Activated CD4-positive, alpha-beta T cell treated with anti-CD3 and anti-CD28 coated beads for 1 hour (primary cell): ENCODE measurements around the gene EIF4G2.

Source experiments
- DNase-seq: peaks from one replicate; pipeline ENCODE4 v3.0.0-alpha.2; 2020

Gene EIF4G2

GRCh38 chr11:10770626-10771254 is 38.0 kb downstream of the EIF4G2 start:
- no peak for DNase-seq

GRCh38 chr11:10764412-10764811 is 44.3 kb downstream of the EIF4G2 start:
- DNase-seq: no peak

DNA sequence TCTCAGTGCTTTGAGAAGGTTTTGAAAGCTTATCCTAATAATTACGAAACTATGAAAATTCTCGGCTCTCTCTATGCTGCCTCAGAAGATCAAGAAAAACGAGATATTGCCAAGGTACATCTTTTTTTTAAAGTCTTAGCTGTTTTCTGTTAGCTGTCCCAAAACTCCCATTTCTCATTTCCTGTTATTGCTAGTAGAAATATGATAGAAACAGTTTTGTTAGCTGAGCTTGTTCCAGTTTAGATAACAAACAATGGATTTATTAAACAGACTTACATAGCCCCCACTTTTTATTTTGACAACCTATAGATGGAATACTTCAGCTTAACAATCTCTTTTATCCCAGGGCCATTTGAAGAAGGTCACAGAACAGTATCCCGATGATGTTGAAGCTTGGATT is 45.0 kb downstream of the EIF4G2 start:
- no peak for DNase-seq

DNA sequence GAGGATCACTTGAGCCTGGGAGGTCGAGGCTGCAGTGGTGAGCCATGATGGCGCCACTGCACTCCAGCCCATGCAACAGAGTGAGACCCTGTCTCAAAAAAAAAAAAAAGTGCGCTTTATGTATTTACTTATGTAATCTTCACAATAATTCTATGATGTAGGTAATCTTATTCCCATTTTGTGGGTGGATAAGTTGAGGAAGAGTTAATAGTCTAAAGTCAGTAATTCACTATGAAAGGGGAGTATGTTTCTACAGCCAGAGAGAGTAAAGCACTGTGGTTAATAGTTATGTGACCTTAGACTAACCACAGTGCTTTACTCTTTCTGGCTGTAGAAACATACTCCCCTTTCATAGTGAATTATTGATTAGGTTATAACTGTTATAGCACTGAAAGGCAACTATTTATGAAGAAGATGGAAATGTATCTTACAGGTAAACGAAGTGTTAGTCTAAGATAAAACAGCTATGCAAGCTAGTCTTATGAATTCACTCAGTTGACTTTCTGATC is 45.8 kb downstream of the EIF4G2 start:
- no peak for DNase-seq

DNA sequence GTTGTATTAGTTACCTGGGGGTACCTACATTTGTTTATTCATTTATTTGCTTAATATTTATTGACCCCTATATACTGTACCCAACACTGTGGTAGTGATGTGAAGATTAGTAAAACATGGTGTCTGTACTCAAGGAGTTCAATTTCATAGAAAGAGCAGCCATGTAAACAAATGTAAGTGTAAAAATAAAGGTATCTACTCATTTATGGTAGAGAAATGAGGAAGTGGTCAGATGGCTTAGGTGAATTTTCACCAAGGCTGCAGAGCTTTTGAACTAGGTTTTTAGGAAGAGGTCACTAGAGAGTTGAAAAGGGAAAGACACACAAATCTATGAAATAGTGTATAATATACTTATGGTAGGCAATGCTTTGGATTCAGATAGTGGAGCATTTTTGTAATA is 46.5 kb downstream of the EIF4G2 start:
- no peak for DNase-seq

GRCh38 chr11:10761085-10761698 is 47.5 kb downstream of the EIF4G2 start:
- DNase-seq: no peak

DNA sequence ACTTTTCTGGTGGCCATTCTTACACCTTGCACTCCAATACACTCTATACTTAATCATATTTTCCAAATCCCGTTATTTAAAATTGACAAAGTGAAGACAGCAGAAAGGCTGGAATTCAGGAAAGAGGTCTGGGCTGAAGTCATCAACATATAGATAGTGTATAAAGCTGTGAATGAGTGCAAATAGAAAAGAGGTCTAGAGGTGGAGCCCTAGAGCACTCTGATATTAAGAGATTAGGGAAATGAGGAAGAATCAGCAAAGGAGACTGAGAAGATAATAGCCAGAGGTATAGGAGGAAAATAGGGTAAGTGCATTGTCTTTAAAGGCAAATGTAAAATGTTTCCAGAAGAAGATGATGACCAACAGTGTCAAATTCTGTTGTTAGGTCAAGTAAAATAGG is 49.8 kb downstream of the EIF4G2 start:
- DNase-seq: no peak

DNA sequence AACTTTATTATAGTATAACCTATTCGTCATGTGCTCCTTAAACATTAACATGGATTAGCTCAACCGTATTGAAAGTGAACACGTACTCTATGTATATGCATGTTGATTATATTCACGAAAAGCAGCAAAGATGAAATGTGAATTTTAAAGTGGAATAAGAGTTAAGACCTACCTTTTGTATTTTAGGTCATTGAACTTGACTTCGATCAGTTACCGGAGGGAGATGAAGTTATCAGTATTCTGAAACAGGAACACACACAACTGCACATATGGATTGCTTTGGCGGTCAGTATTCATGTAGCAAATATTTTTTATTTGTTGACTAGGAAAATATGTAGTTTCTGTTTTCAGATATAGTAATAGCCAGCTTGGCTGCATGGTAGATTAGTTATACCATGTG is 56.2 kb downstream of the EIF4G2 start:
- no peak for DNase-seq

- DNase-seq: no peak
Measured at GRCh38 chr11:10752061-10752460, 56.7 kb downstream of the EIF4G2 start.

GRCh38 chr11:10751581-10751940 is 57.2 kb downstream of the EIF4G2 start:
- no peak for DNase-seq

DNA sequence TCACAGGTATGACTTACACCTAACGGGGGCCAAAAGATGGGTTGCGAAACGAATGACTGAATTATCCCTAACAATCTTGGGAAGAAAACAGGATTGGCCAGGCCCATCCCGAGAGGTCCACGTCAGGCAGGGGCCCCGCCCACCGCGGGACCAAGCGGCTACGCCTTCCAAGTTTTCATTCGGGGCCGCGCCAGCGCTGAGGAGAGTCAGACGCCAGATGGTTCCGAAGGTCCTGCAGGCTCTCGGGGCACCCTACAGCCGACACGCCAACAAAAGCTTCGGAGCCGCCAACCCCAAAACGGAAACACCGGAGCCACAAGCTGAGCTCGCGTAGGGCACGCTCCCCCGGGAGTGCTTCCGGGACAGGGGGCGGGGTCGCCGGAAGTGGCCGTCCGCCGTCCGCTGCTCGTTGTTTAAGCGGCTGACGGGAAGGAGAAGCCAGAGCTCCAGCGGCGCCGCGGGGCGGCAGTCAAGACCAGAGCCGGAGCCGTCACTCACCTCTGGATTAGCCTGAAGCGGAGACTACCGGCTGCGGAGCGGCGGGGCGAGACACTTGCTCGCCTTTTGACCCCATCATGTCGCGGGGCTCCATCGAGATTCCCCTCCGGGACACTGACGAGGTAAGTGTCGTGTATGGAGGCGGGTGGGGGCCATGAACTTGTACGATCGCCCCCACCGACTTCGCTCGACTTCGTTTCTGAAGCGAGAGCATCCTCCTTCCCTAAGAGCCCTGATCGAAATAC is 57.7 kb downstream of the EIF4G2 start, which contains the start of gene CTR9:
Gene CTR9 (plus strand): TSS at position 409 of the 743 bp plus-strand sequence. CDS start 167 bp downstream, at position 576.
- DNase-seq: peak; percentile 84

GRCh38 chr11:10749476-10749875 is 59.2 kb downstream of the EIF4G2 start:
- DNase-seq: no peak

GRCh38 chr11:10747733-10748132 is 61.0 kb downstream of the EIF4G2 start:
- DNase-seq: no peak
